ENCODE results near the gene JAKMIP1. TPM values are rescaled to one million over a fixed set of nuclear protein-coding genes. Genes with fewer than 3 reads are reported as not detected.

Gene JAKMIP1
- total RNA-seq, 4 donors from 2014 or later, result 0.67 to 1.3 (median 1.1) TPM

DNA sequence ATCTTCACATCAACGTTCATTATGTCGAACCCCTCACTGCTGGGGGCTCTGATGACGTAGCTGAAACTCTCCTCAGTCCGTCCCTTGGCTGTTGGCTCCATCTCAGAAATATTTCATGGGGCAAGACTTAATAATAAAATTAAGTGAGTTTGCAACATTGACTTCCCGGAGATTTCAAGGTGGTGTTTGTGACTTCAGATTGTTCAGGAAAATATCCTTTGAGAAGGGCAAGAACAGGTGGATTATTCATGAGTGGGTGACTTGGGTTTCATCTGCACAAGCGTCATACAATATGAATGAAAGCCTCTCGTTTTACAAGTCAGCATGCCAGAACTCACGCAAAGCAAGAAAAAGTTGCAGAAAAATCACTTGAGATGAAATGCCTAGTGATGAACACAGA is 182.0 kb downstream of the JAKMIP1 start, which contains the start of gene C4orf50:
Gene C4orf50, minus strand, starts transcription at position 101 of the 400 bp plus-strand sequence.
- TF ChIP-seq, protein P1, sequence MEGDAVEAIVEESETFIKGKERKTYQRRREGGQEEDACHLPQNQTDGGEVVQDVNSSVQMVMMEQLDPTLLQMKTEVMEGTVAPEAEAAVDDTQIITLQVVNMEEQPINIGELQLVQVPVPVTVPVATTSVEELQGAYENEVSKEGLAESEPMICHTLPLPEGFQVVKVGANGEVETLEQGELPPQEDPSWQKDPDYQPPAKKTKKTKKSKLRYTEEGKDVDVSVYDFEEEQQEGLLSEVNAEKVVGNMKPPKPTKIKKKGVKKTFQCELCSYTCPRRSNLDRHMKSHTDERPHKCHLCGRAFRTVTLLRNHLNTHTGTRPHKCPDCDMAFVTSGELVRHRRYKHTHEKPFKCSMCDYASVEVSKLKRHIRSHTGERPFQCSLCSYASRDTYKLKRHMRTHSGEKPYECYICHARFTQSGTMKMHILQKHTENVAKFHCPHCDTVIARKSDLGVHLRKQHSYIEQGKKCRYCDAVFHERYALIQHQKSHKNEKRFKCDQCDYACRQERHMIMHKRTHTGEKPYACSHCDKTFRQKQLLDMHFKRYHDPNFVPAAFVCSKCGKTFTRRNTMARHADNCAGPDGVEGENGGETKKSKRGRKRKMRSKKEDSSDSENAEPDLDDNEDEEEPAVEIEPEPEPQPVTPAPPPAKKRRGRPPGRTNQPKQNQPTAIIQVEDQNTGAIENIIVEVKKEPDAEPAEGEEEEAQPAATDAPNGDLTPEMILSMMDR (IDR thresholded peaks at IDR 0.05), result no peak
- TF ChIP-seq POLR2A (IDR thresholded peaks at IDR 0.05), result no peak
- no peak within 1 kb of the TSS for H3K4me3 ChIP-seq
- no peaks in the 10 kb centered on the region for H3K36me3 ChIP-seq
- no peaks in the 10 kb centered on the region for H3K9me3 ChIP-seq
- no peak within 1 kb of the TSS for H3K27ac ChIP-seq
- intact Hi-C loops (cut with DNase I), result no loop called here
- H3K4me1 ChIP-seq, result no peaks in the 10 kb centered on the region
- H3K27me3 ChIP-seq, result peaks cover 0 to 55% (median 0%) of the 10 kb centered on the region in 4 donors
- WGBS, 2 donors, result 67 to 68% methylated on average over 8 of the region's 8 CpGs
- DNase-seq, result no peak

DNA sequence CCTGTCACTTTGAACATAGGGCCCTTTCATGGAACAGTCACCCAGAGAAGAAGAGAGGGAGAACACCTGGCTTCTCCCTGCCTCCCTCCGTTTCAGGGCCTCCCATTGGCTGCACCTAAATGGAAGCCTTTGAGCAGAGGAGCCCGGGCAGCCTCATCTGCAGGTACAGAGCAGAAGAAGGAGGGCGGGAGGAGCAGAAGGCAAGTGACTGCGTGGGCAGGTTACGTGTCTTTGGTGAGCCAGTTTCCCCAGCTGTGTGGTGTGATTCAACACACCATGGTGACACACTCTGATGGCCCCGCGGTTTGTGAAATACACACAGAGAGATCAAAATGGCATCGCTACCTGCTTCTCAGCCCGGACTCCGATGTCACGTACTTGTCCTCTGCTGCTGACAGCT is 182.5 kb downstream of the JAKMIP1 start:
- TF ChIP-seq, protein P1 (IDR thresholded peaks at IDR 0.05), result no peak
- TF ChIP-seq POLR2A (IDR thresholded peaks at IDR 0.05), result no peak
- Histone ChIP-seq H3K9me3 (no peaks in the 10 kb centered on the region), H3K36me3 (no peaks in the 10 kb centered on the region), H3K27me3 (peaks cover 0 to 55% (median 0%) of the 10 kb centered on the region in 4 donors), H3K4me3 (no peak overlapping the region), H3K27ac (no peak overlapping the region), H3K4me1 (no peaks in the 10 kb centered on the region)
- DNase-seq, result no peak
- intact Hi-C loops (cut with DNase I), result no loop called here
- 84% methylated on average over 7 to 11 of the region's 11 CpGs for WGBS, 2 donors

DNA sequence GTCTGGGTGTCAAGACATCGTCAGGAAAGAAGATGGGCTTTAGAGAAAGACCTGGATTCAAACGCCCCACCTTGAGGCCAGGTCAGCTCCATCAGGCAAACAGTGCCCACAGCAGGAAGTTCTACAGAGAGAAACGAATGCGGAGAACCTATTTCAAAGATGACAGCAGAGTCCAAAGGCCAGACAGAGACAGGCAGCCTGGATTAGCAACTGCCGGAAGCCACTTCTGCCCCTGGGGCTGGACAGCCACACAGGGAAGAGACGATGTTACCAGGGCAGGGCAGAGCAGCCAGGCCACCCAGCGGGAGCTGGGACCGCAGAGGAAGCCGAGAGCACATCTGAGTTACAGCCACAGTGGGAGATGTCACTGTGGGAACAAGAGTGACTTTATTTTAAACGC is 183.3 kb downstream of the JAKMIP1 start:
- Histone ChIP-seq H3K36me3 (no peaks in the 10 kb centered on the region), H3K4me3 (no peak overlapping the region), H3K9me3 (no peaks in the 10 kb centered on the region), H3K4me1 (no peaks in the 10 kb centered on the region), H3K27me3 (peaks cover 0 to 47% (median 0%) of the 10 kb centered on the region in 4 donors), H3K27ac (no peak overlapping the region)
- intact Hi-C loops (cut with DNase I), result no loop called here
- 55 to 64% methylated on average over 10 of the region's 10 CpGs for WGBS, 2 donors
- no peak for TF ChIP-seq POLR2A (IDR thresholded peaks at IDR 0.05)
- TF ChIP-seq, protein P1 (IDR thresholded peaks at IDR 0.05), result no peak
- no peak for DNase-seq

DNA sequence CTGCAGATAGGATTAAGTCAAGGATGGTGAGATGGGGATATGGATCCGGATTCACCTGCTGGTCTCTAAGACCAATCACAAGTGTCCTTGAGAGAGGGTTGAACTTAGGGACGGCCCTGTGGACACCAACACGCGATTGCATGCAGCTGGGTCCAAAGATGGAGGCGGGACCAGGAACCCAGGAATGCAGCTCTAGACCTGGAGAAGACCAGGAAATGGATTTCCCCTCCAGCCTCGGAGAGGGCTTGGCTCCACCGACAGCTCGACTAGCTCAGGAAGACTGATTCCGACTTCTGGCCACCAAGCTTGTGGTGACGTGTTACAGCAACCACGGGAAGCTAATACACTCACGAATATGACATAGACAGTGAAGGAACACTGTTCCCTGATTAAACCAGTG is 186.8 kb downstream of the JAKMIP1 start:
- H3K36me3 ChIP-seq, result no peaks in the 10 kb centered on the region
- no peaks in the 10 kb centered on the region for H3K9me3 ChIP-seq
- no peak overlapping the region for H3K4me3 ChIP-seq
- WGBS, 2 donors, result 68 to 88% methylated on average over 12 of the region's 12 CpGs
- H3K27ac ChIP-seq, result no peak overlapping the region
- H3K4me1 ChIP-seq, result peaks cover 0 to 7% (median 0%) of the 10 kb centered on the region in 3 donors
- DNase-seq, result no peak
- TF ChIP-seq, protein P1 (IDR thresholded peaks at IDR 0.05), result no peak
- TF ChIP-seq POLR2A (IDR thresholded peaks at IDR 0.05), result no peak
- intact Hi-C loops (cut with DNase I), result no loop called here
- H3K27me3 ChIP-seq, result peaks cover 0 to 55% (median 2%) of the 10 kb centered on the region in 4 donors

DNA sequence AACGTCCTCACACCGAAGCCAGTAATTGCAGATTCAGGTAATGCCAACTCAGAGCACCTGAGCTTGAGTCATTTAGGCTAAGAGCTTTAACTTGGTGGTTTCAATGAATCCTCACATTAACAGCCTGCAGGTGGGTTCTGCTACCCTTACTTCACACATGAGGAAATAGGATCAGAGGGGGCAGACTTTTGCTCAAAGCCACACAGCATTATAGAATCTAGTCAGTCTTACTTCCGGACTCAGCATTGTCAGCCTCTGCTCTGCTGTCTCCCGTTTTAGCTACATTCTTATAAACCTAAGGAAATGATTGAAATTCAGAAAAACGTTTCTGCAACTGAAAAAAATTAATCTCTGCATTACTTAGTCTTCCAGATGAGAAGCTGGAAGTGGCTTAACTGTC is 188.1 kb downstream of the JAKMIP1 start:
- H3K36me3 ChIP-seq, result no peaks in the 10 kb centered on the region
- no peak overlapping the region for H3K27ac ChIP-seq
- TF ChIP-seq POLR2A (IDR thresholded peaks at IDR 0.05), result no peak
- TF ChIP-seq, protein P1 (IDR thresholded peaks at IDR 0.05), result no peak
- DNase-seq, result no peak
- H3K4me3 ChIP-seq, result no peak overlapping the region
- intact Hi-C loops (cut with DNase I), result no loop called here
- H3K27me3 ChIP-seq, result peaks cover 0 to 57% (median 2%) of the 10 kb centered on the region in 4 donors
- peaks cover 0 to 7% (median 0%) of the 10 kb centered on the region in 3 donors for H3K4me1 ChIP-seq
- H3K9me3 ChIP-seq, result no peaks in the 10 kb centered on the region
- 56% methylated on average over 5 of the region's 5 CpGs for WGBS, 2 donors

Measured in esophagus squamous epithelium (tissue), 5 donors.